Astrocyte (in vitro differentiated cells and primary cell): Measurements from ENCODE around the gene CLCF1.

Experiments
- CTCF ChIP-seq: IDR thresholded peaks from 2 replicates; pipeline ENCODE4 v1.5.1; 2011; ENCODE audit warnings: low read depth, mild to moderate bottlenecking, inconsistent platforms, low read length, moderate library complexity; ENCODE audit not compliant: insufficient read depth
- EZH2 ChIP-seq: IDR thresholded peaks from 2 replicates; pipeline ENCODE4 v1.6.1; 2012; ENCODE audit warnings: mild to moderate bottlenecking, low read length, inconsistent platforms; ENCODE audit not compliant: insufficient read depth

- TF ChIP-seq CTCF (no peak), EZH2 (no peak)
Measured at GRCh38 chr11:67364169-67364568, 9.2 kb downstream of the CLCF1 start.
